PFSK-1 (cell line): ENCODE measurements around the gene SMC4.

ENCODE experiments used
- FOXP2 ChIP-seq: optimal IDR thresholded peaks from 2 replicates; pipeline ENCODE3; 2011; ENCODE audit warnings: borderline replicate concordance, control low read depth, inconsistent platforms; ENCODE audit not compliant: insufficient read depth; ENCODE audit errors: extremely low read length, extremely low read depth
- POLR2AphosphoS5 ChIP-seq: IDR thresholded peaks from 2 replicates; pipeline ENCODE4 v1.6.1; 2012; ENCODE audit warnings: low read depth, mild to moderate bottlenecking, control low read depth, low read length, moderate library complexity
- SIN3A ChIP-seq: IDR thresholded peaks from 2 replicates; pipeline ENCODE4 v1.6.1; 2012; ENCODE audit warnings: mild to moderate bottlenecking, low read length, moderate library complexity, borderline replicate concordance; ENCODE audit not compliant: insufficient read depth
- TAF1 ChIP-seq: IDR thresholded peaks from 2 replicates; pipeline ENCODE4 v1.6.1; 2012; ENCODE audit warnings: low read length, control low read depth, borderline replicate concordance; ENCODE audit not compliant: insufficient read depth
- TF ChIP-seq, protein P1 (sequence below), 2 experiments: IDR thresholded peaks; 2 replicates each; pipeline versions ENCODE4 v1.6.1 to v1.8.0; 2011 to 2012; ENCODE audit warnings: low read depth in 2 of 2, low read length in 2 of 2, control low read depth in 1 of 2, inconsistent platforms in 1 of 2, mild to moderate bottlenecking in 1 of 2, moderate library complexity in 1 of 2; ENCODE audit not compliant: insufficient read depth in 1 of 2

Gene SMC4

DNA sequence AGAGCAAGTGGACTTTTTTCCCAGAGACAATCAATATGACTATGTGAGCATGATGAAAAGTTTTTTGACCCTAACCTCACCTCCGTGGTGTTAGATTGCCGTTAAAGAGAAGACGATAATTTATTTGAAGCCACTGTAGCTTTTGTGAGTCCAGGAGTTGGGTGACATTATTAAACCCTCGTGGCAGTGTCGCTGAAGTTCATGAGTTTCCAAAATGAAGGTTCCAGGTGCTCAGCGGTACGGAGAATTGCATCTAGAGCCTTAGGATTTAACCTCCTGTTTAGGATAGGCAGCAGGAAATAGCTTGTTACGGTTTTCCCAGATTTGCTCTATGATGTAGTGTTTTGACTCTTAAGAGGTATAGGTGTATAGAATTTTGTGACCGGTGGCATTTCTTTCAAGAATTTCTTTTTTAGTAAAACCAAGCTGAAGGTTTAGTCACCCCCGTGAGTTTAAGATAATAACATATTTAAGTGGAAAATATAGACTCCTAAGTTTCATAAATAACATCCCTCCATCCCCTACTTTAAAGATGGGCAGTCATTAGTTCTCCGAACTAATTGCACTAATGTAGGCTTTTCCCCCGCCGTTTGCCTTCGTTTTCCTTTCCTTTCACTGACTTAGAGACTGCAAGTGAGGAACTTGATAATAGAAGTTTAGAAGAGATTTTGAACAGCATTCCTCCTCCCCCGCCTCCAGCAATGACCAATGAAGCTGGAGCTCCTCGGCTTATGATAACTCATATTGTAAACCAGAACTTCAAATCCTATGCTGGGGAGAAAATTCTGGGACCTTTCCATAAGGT lies 2.0 kb downstream of the SMC4 start:
- TF ChIP-seq TAF1 = no peak
- no peak for TF ChIP-seq FOXP2
- no peak for TF ChIP-seq POLR2AphosphoS5
- no peak; the same call in 1 of the 2 replicates for TF ChIP-seq SIN3A
- TF ChIP-seq, protein P1, sequence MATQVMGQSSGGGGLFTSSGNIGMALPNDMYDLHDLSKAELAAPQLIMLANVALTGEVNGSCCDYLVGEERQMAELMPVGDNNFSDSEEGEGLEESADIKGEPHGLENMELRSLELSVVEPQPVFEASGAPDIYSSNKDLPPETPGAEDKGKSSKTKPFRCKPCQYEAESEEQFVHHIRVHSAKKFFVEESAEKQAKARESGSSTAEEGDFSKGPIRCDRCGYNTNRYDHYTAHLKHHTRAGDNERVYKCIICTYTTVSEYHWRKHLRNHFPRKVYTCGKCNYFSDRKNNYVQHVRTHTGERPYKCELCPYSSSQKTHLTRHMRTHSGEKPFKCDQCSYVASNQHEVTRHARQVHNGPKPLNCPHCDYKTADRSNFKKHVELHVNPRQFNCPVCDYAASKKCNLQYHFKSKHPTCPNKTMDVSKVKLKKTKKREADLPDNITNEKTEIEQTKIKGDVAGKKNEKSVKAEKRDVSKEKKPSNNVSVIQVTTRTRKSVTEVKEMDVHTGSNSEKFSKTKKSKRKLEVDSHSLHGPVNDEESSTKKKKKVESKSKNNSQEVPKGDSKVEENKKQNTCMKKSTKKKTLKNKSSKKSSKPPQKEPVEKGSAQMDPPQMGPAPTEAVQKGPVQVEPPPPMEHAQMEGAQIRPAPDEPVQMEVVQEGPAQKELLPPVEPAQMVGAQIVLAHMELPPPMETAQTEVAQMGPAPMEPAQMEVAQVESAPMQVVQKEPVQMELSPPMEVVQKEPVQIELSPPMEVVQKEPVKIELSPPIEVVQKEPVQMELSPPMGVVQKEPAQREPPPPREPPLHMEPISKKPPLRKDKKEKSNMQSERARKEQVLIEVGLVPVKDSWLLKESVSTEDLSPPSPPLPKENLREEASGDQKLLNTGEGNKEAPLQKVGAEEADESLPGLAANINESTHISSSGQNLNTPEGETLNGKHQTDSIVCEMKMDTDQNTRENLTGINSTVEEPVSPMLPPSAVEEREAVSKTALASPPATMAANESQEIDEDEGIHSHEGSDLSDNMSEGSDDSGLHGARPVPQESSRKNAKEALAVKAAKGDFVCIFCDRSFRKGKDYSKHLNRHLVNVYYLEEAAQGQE (IDR thresholded peaks at IDR 0.05; ENCODE audit: insufficient read depth in 1 of 2, low read depth in 2 of 2, low read length in 2 of 2) = no peak

DNA sequence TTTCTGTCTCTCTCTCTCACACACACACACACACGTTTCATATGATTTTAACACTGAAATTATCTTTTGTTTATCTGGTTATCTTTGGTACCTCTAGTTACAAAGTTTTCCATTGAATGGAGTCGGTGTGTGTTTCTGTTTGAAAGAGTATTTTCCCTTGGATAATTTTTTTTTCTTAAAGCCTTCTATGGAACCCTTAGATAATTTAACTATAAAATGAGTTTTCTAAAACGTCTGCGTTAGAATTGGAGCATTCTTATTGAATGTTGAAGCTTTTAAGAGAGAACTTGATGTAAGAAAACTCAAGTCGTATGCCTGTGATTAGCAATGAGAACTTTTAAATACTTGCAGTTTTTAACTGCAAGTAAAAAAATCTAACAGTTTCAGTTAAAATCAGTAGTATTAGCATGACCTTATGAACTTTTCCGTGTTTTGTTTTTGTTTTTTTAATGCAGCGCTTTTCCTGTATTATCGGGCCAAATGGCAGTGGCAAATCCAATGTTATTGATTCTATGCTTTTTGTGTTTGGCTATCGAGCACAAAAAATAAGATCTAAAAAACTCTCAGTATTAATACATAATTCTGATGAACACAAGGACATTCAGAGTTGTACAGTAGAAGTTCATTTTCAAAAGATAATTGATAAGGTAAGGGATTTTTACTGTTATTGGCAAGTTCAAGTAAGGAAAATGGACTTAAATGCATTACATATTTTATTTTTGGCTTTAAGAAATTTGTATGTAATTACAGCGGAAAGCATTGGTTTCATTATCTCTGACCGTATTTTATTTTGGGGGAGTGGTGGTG lies 3.0 kb downstream of the SMC4 start:
- no peak for TF ChIP-seq POLR2AphosphoS5
- no peak for TF ChIP-seq FOXP2
- TF ChIP-seq, protein P1 (IDR thresholded peaks at IDR 0.05; ENCODE audit: insufficient read depth in 1 of 2, low read depth in 2 of 2, low read length in 2 of 2) = no peak
- TF ChIP-seq TAF1 = no peak
- TF ChIP-seq SIN3A = no peak

DNA sequence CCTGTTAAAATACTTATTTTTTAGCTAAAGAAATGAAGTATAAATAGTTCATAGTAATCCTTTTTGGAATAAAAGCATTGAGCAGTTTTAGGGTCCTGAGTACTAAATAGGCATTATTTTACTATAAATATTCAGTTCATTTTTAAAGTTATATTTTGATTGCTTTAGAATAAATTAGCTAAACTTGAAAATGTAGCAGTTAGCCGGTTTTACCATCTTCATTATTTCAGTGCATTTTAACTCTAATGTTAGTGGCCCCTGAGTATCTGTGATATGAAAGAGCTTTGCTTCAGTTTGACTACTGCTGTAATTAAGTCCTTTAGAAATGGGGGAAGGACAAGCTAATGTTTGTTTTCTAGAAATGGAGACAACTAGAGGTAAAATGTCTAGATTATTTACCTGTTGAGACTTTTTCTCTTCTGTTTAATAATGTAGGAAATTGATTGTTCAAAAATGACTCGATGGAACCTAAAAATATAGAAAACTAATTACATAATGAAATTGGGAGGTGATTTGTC lies 3.6 kb downstream of the SMC4 start:
- TF ChIP-seq TAF1 = no peak
- no peak for TF ChIP-seq POLR2AphosphoS5
- TF ChIP-seq, protein P1 (IDR thresholded peaks at IDR 0.05; ENCODE audit: insufficient read depth in 1 of 2, low read depth in 2 of 2, low read length in 2 of 2) = no peak
- no peak for TF ChIP-seq SIN3A
- TF ChIP-seq FOXP2 = no peak

DNA sequence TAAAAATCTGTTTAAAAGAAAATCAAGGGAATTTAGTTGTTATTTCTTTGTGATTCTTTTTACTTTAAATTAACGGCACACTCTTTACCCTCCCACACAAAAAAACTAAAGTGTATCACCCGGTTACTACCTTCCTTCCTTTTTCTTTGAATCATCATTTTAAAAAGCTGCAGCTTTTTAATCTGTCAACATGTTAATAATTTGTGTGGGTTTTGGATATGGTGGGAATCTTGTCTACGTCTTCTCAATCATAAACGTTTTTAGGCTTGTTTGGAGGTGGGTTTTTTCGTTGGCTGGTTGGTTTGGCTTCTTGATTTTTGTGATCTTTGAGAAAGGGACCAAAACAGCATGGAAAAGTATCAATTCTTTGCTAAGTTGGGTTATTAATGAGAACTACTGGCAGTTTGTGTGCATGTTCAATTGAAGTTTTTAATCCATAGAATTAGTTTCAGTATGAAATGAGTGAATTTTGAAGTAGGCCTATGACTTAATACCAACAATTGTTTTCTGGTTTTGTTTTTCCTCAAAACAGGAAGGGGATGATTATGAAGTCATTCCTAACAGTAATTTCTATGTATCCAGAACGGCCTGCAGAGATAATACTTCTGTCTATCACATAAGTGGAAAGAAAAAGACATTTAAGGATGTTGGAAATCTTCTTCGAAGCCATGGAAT lies 4.5 kb downstream of the SMC4 start:
- no peak for TF ChIP-seq TAF1
- TF ChIP-seq, protein P1 (IDR thresholded peaks at IDR 0.05; ENCODE audit: insufficient read depth in 1 of 2, low read depth in 2 of 2, low read length in 2 of 2) = no peak
- no peak for TF ChIP-seq SIN3A
- no peak for TF ChIP-seq FOXP2
- TF ChIP-seq POLR2AphosphoS5 = no peak
